Adipocyte (in vitro differentiated cells): Measurements from ENCODE around the gene SPPL2C.
"Not testable (repeated sequence)": the region's sequence is repeated elsewhere in the genome, so short reads cannot be mapped to it uniquely, and the experiment has no call there.

Experiments
- DNase-seq: peaks from one replicate; pipeline ENCODE4 v3.0.0-alpha.2; 2015; ENCODE audit warnings: low read depth
- H3K27me3 ChIP-seq: replicated peaks from 2 replicates; pipeline ENCODE4 v1.7.0; 2013; ENCODE audit warnings: mild to moderate bottlenecking, low read length, moderate library complexity; ENCODE audit not compliant: control insufficient read depth, insufficient read depth
- H3K36me3 ChIP-seq: 2 replicates; pipeline ENCODE4 v1.7.0; 2013; ENCODE audit warnings: low read length, mild to moderate bottlenecking, moderate library complexity; ENCODE audit not compliant: control insufficient read depth, insufficient read depth, severe bottlenecking
- H3K4me1 ChIP-seq: 2 replicates; pipeline ENCODE4 v1.7.0; 2013; ENCODE audit warnings: mild to moderate bottlenecking, low read length, moderate library complexity; ENCODE audit not compliant: control insufficient read depth, insufficient read depth
- H3K4me3 ChIP-seq: 2 replicates; pipeline ENCODE4 v1.7.0; 2013; ENCODE audit warnings: mild to moderate bottlenecking, low read length, moderate library complexity
- H3K9ac ChIP-seq: 2 replicates; pipeline ENCODE4 v1.7.0; 2013; ENCODE audit warnings: mild to moderate bottlenecking, low read length, moderate library complexity
- H3K9me3 ChIP-seq: 2 replicates; pipeline ENCODE4 v1.7.0; 2013; ENCODE audit warnings: mild to moderate bottlenecking, low read length, moderate library complexity; ENCODE audit not compliant: control insufficient read depth

SPPL2C gene

DNA sequence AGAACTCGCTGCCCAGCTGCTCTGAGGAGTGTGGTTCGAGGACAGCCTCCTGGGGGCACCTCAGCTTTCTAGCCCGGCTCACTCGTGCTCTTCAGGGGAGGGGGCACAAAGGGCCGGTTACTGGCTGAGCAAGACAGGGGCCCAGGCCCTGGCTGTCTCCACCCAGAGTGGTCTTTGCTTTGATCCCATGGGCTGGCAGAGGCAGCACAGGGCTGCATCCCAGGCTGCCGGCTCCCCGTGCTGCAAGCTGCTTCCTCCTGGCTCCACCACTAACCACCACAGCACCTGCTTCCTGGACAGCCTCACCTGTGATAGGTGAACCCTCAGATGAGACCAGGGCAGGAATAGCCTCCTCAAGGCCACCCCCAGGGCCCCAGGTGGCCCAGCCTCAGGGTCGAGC lies 6.8 kb downstream of the SPPL2C start:
- Histone ChIP-seq H3K9me3 (no peaks in the 10 kb centered on the region), H3K4me3 (no peak overlapping the region), H3K27me3 (peaks cover 39% of the 10 kb centered on the region), H3K36me3 (no peaks in the 10 kb centered on the region), H3K9ac (no peak overlapping the region), H3K4me1 (no peaks in the 10 kb centered on the region)
- DNase-seq: no peak

DNA sequence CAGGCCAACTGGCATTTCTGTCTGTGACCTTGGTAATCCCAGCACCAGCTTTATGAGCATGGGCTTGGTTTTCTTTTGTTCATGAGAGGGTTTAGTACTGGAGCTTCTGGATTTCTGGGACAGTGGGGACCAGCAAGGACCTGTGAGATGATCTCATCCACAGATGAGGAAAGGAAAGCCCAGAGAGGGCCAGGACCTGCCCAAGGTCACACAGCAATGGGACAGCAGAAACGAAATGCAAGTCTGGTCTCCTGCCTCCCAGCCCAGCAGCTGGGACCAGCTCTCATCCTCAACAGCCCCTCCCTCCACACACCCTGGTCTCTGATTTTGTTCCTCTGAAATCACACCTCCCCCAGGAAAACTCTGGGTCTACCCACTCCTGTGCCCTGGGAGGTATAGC lies 7.2 kb downstream of the SPPL2C start:
- no peak overlapping the region for H3K9ac ChIP-seq
- no peaks in the 10 kb centered on the region for H3K9me3 ChIP-seq
- H3K36me3 ChIP-seq: no peaks in the 10 kb centered on the region
- DNase-seq: no peak
- peaks cover 39% of the 10 kb centered on the region for H3K27me3 ChIP-seq
- no peaks in the 10 kb centered on the region for H3K4me1 ChIP-seq
- H3K4me3 ChIP-seq: no peak overlapping the region

- Histone ChIP-seq H3K27me3 (peaks cover 39% of the 10 kb centered on the region), H3K9ac (no peak overlapping the region), H3K9me3 (no peaks in the 10 kb centered on the region), H3K4me3 (no peak overlapping the region), H3K4me1 (no peaks in the 10 kb centered on the region), H3K36me3 (no peaks in the 10 kb centered on the region)
- DNase-seq: peak; percentile 80
These were observed 8.0 kb downstream of the SPPL2C start for GRCh38 chr17:45852535-45853297.

DNA sequence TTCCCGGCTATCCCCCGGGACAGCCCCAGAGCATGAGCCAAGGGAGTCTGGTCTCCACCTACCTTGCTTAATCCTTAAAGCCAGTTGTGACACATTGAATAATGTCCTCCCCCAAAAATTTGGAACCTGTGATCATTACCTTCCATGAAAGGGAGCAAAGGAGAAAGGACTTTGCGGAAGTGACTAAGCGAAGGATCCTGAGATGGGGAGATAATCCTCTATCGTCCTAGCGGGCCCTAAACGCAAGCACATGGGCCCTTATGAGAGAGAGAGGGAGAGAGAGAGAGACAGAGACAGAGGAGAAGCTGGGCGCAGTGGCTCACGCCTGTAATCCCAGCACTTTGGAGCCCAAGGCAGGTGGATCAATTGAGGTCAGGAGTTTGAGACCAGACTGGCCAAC lies 9.5 kb downstream of the SPPL2C start:
- no peak overlapping the region for H3K4me3 ChIP-seq
- H3K27me3 ChIP-seq: peaks cover 33% of the 10 kb centered on the region
- H3K36me3 ChIP-seq: no peaks in the 10 kb centered on the region
- peaks cover 5% of the 10 kb centered on the region for H3K4me1 ChIP-seq
- no peak overlapping the region for H3K9ac ChIP-seq
- H3K9me3 ChIP-seq: no peaks in the 10 kb centered on the region
- DNase-seq: no peak

- H3K27me3 ChIP-seq: peaks cover 42% of the 10 kb centered on the region
- H3K4me3 ChIP-seq: no peak overlapping the region
These were observed 11.1 kb downstream of the SPPL2C start for GRCh38 chr17:45855691-45856336.

GRCh38 chr17:45857977-45858708 lies 13.5 kb downstream of the SPPL2C start:
- no peaks in the 10 kb centered on the region for H3K36me3 ChIP-seq
- H3K4me1 ChIP-seq: peaks cover 5% of the 10 kb centered on the region
- H3K27me3 ChIP-seq: peaks cover 35% of the 10 kb centered on the region
- H3K4me3 ChIP-seq: no peak overlapping the region
- peak; percentile 58 for DNase-seq
- no peaks in the 10 kb centered on the region for H3K9me3 ChIP-seq
- H3K9ac ChIP-seq: no peak overlapping the region

More at GRCh38 chr17:45855691-45856336, 11.1 kb downstream of the SPPL2C start:
- H3K4me1 ChIP-seq: peaks cover 5% of the 10 kb centered on the region
- H3K36me3 ChIP-seq: no peaks in the 10 kb centered on the region
- no peak overlapping the region for H3K9ac ChIP-seq
- H3K9me3 ChIP-seq: no peaks in the 10 kb centered on the region
- no peak for DNase-seq

DNA sequence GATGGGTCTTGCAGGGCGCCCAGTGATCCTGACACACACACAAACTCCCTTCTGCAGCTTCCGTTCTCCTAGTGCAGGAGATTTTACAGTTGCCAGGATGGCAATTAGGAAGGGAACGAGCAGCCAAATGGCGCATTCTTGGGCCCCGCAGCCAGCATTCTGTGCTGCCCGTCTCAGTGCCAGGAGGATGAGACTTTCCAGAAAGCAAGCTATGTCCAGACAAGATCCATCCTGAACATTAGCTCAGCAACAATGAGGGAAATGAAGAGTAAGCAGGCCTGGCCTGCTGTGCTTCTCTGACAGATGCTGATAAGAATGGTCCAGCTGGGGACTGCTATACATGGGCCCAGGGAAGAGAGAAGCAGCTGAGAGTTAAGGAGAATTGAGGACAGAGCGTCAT lies 16.5 kb downstream of the SPPL2C start:
- H3K4me3 ChIP-seq: no peak overlapping the region

GRCh38 chr17:45862127-45862526 lies 17.4 kb downstream of the SPPL2C start:
- peaks cover 45% of the 10 kb centered on the region for H3K27me3 ChIP-seq
- not testable (repeated sequence) for DNase-seq, H3K4me1 ChIP-seq, H3K9ac ChIP-seq, H3K4me3 ChIP-seq, H3K36me3 ChIP-seq, H3K9me3 ChIP-seq

More for the DNA sequence above, 16.5 kb downstream of the SPPL2C start:
- H3K36me3 ChIP-seq: no peaks in the 10 kb centered on the region
- peaks cover 45% of the 10 kb centered on the region for H3K27me3 ChIP-seq
- H3K9ac ChIP-seq: no peak overlapping the region
- peaks cover 5% of the 10 kb centered on the region for H3K4me1 ChIP-seq
- H3K9me3 ChIP-seq: no peaks in the 10 kb centered on the region
- DNase-seq: no peak

DNA sequence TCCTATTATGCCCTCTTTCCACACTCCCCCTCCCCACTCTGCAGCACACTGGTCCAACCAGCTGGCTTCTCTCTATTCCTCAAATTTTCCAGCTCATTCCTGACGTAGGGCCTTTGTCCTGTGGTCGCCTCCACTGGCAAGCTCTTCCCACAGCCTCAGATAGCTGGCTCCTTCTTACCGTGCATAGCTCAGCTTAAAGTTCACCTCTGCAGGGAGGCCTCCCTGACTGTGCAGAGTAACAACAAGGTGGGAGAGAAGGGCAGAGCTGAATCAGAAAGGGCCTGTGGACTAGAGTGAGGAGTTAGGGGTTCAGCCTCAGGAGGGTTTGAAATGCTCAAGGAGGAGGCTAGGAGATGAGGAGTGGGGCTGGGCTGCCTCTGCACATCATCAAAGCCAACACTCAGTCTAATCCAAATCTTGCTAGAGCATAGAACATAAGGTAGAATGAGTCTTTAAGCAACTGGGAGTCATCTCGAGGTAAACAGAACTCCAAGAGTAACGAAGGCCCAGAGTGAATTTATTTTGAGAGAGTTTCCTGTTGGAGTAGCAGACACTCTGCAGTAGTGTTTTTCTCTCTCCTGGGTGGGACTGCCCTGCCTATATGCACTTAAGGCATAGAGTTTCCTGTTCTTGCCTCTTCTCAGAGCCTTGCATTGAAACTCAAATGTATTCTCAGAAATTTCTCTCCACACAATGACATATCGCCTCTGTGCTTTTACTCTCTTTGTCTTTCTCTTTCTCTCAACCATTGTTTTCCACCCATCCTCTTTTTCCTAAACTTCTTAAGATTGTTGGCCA lies 19.4 kb downstream of the SPPL2C start:
- peaks cover 7% of the 10 kb centered on the region for H3K4me1 ChIP-seq

DNA sequence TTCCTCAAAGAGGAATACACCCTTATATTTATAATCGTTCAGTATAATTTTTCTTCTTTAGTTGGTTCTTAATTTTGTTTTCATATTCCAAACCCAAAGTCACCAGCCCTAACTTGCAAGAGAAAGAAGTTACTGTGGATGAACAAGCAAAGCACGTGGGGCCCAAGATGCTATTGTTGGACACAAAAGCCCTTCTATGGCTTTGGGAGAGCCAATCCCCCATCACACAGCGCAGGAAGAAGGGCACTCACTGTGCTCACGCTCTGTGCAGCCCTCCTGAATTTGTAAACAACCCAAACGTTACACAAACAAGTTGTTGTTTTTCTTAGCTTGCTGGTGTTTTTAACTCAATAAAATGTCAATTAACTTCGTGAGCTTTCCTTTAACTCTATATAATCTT lies 22.5 kb downstream of the SPPL2C start:
- H3K4me3 ChIP-seq: no peak overlapping the region
- DNase-seq: no peak
- H3K4me1 ChIP-seq: peaks cover 13% of the 10 kb centered on the region
- no peaks in the 10 kb centered on the region for H3K9me3 ChIP-seq
- H3K27me3 ChIP-seq: peaks cover 33% of the 10 kb centered on the region
- no peak overlapping the region for H3K9ac ChIP-seq
- H3K36me3 ChIP-seq: no peaks in the 10 kb centered on the region

More for the DNA sequence above, 19.4 kb downstream of the SPPL2C start:
- Histone ChIP-seq H3K36me3 (no peaks in the 10 kb centered on the region), H3K4me3 (no peak overlapping the region), H3K9ac (no peak overlapping the region), H3K27me3 (peaks cover 45% of the 10 kb centered on the region), H3K9me3 (no peaks in the 10 kb centered on the region)
- DNase-seq: no peak

DNA sequence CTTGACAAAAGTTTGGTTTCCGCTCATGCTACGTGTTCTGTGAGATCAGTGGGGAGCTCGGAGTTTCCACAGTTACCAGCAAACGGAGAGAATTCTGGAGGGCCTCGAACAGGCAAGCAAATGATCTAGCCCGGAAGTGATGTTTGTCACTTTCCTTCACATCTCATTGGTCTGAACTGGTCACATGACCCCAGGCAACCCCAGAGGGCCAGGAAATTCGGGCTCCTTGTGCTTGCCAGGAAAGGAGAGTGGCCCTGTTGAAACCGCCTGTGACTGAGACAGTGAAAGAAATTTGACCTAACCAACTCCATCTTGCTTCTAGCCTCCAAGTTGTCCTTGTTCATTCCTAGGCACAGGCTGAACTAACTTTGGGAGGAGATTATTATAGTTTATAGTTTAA lies 23.0 kb downstream of the SPPL2C start:
- Histone ChIP-seq H3K9me3 (no peaks in the 10 kb centered on the region), H3K36me3 (no peaks in the 10 kb centered on the region), H3K4me3 (no peak overlapping the region), H3K9ac (no peak overlapping the region), H3K27me3 (peaks cover 34% of the 10 kb centered on the region), H3K4me1 (peaks cover 13% of the 10 kb centered on the region)
- DNase-seq: no peak
